ENCODE measurements around the gene KCNQ2.

GRCh38 chr20:63465380-63466249 lies 6.8 kb downstream of the KCNQ2 start:
- TF ChIP-seq, protein P1, sequence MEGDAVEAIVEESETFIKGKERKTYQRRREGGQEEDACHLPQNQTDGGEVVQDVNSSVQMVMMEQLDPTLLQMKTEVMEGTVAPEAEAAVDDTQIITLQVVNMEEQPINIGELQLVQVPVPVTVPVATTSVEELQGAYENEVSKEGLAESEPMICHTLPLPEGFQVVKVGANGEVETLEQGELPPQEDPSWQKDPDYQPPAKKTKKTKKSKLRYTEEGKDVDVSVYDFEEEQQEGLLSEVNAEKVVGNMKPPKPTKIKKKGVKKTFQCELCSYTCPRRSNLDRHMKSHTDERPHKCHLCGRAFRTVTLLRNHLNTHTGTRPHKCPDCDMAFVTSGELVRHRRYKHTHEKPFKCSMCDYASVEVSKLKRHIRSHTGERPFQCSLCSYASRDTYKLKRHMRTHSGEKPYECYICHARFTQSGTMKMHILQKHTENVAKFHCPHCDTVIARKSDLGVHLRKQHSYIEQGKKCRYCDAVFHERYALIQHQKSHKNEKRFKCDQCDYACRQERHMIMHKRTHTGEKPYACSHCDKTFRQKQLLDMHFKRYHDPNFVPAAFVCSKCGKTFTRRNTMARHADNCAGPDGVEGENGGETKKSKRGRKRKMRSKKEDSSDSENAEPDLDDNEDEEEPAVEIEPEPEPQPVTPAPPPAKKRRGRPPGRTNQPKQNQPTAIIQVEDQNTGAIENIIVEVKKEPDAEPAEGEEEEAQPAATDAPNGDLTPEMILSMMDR (IDR thresholded peaks at IDR 0.05) = no peak
- TF ChIP-seq POLR2A (IDR thresholded peaks at IDR 0.05) = no peak
